ENCODE data around the gene UQCC5.

DNA sequence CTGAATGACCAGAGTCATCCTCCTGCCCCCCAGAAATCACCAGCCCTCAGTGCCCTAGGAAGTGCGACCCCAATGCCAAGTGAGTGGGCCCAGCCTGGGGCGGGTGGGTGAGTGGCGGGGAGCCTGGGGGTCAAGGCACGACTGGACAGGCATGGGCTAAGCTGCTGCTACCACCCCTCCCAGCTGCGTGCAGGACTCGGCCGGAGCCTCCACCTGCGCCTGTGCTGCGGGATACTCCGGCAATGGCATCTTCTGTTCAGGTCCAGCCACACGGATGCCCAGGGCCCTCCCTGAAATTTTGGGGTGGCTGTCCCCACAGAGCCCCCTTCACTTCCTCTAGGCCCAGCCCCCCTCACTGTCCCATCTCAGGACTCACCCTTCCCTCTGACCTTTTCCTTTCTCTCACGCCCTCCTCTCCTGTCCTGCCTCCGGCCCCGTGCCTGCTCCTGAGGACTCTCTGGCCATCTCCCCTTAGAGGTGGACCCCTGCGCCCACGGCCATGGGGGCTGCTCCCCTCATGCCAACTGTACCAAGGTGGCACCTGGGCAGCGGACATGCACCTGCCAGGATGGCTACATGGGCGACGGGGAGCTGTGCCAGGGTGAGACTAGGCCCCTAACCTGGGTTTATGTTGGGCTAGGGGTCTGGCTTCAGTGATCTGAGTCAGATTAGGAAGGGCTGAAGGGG is 19.8 kb upstream of the UQCC5 start:
- TF ChIP-seq, protein P1, sequence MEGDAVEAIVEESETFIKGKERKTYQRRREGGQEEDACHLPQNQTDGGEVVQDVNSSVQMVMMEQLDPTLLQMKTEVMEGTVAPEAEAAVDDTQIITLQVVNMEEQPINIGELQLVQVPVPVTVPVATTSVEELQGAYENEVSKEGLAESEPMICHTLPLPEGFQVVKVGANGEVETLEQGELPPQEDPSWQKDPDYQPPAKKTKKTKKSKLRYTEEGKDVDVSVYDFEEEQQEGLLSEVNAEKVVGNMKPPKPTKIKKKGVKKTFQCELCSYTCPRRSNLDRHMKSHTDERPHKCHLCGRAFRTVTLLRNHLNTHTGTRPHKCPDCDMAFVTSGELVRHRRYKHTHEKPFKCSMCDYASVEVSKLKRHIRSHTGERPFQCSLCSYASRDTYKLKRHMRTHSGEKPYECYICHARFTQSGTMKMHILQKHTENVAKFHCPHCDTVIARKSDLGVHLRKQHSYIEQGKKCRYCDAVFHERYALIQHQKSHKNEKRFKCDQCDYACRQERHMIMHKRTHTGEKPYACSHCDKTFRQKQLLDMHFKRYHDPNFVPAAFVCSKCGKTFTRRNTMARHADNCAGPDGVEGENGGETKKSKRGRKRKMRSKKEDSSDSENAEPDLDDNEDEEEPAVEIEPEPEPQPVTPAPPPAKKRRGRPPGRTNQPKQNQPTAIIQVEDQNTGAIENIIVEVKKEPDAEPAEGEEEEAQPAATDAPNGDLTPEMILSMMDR (IDR thresholded peaks at IDR 0.05) = no peak
- TF ChIP-seq POLR2A (IDR thresholded peaks at IDR 0.05) = no peak

Data from body of pancreas (tissue), 4 donors.